Tibial nerve (tissue), 4 donors: ENCODE measurements around the gene DYNC1I1. TPM values are rescaled to one million over a fixed set of nuclear protein-coding genes. Genes with fewer than 3 reads are reported as not detected.

Source experiments
- DNase-seq, 2 donors: peaks; one replicate each; pipeline ENCODE4 v3.0.0-alpha.2; 2019; ENCODE audit warnings: low spot score in 2 of 2
- H3K27ac ChIP-seq, 4 donors: fragments of 200-600 bp; sonication (generic) in 3 of 4; one replicate each; pipeline ENCODE4 v1.5.1; 2017 to 2019; ENCODE audit warnings: mild to moderate bottlenecking in 1 of 4
- H3K27me3 ChIP-seq, 2 donors: fragments of 200-600 bp; sonication (generic) in 1 of 2; one replicate each; pipeline versions ENCODE4 v1.5.1 to v1.6.0; 2017 to 2019
- H3K36me3 ChIP-seq, 3 donors: fragments of 200-600 bp; sonication (generic); one replicate each; pipeline ENCODE4 v1.5.1; 2018 to 2019
- H3K4me1 ChIP-seq, 4 donors: fragments of 200-600 bp; sonication (generic) in 3 of 4; one replicate each; pipeline ENCODE4 v1.5.1; 2017 to 2019
- H3K4me3 ChIP-seq, 4 donors: fragments of 200-600 bp; sonication (generic) in 3 of 4; one replicate each; pipeline ENCODE4 v1.5.1; 2017 to 2019; ENCODE audit warnings: mild to moderate bottlenecking in 1 of 4, moderate library complexity in 1 of 4
- H3K9me3 ChIP-seq, 4 donors: fragments of 200-600 bp; sonication (generic) in 3 of 4; one replicate each; pipeline ENCODE4 v1.5.1; 2017 to 2019
- EP300 ChIP-seq, 2 donors: sonication (generic); formaldehyde crosslinking; IDR thresholded peaks; one replicate each; pipeline ENCODE4 v1.6.1; 2017; ENCODE audit warnings: antibody characterized with exemption in 2 of 2, mild to moderate bottlenecking in 1 of 2
- POLR2A ChIP-seq, 2 donors: fragments of 450-650 bp; IDR thresholded peaks; one replicate each; pipeline ENCODE4 v1.6.1; 2017; ENCODE audit warnings: antibody characterized with exemption in 2 of 2, mild to moderate bottlenecking in 2 of 2, moderate library complexity in 2 of 2
- WGBS, 2 donors: methylation state at CpG; one replicate each; pipeline ENCODE4 v1.1.5; 2018; 5-methylcytosine and 5-hydroxymethylcytosine counted together
- total RNA-seq, 4 donors: library from RNA; depleted of rRNA; stranded (reverse); fragments of >200 nt; gene quantifications; one replicate each; pipeline ENCODE4 v1.1.0, GENCODE V29; 2016
- TF ChIP-seq, protein P1 (sequence below), 5 experiments: fragments of 200-600 bp in 3 of 5; fragments of 450-650 bp in 2 of 5; sonication (generic) in 3 of 5; IDR thresholded peaks; one replicate each; pipeline ENCODE4 v1.5.1; 2016 to 2019; ENCODE audit warnings: antibody characterized with exemption in 5 of 5, mild to moderate bottlenecking in 3 of 5, moderate library complexity in 2 of 5

The DYNC1I1 gene
- total RNA-seq, 4 donors from 2014 or later, result 5.5 to 12.0 (median 9.8) TPM

DNA sequence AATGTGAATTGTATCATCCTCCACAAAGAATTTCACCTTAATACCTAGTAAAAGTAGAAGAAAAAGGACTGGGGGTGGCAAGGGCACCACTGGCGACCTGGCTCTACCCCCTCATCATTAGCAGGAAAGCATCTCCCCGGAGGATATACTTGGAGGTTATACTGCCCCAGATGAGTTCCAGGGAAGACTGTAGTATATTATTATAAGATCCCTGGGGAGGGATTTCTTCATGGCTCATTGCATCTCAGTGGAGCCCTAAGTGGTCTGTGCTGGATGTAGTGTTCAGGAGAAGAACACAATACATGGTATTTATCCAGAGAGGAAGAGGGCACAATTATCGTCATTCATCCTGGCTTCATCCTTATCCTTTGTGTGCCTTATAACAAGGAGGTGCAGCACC is 14.2 kb upstream of the DYNC1I1 start:
- H3K9me3 ChIP-seq, result peaks cover 0 to 12% (median 0%) of the 10 kb centered on the region in 4 donors
- TF ChIP-seq, protein P1, sequence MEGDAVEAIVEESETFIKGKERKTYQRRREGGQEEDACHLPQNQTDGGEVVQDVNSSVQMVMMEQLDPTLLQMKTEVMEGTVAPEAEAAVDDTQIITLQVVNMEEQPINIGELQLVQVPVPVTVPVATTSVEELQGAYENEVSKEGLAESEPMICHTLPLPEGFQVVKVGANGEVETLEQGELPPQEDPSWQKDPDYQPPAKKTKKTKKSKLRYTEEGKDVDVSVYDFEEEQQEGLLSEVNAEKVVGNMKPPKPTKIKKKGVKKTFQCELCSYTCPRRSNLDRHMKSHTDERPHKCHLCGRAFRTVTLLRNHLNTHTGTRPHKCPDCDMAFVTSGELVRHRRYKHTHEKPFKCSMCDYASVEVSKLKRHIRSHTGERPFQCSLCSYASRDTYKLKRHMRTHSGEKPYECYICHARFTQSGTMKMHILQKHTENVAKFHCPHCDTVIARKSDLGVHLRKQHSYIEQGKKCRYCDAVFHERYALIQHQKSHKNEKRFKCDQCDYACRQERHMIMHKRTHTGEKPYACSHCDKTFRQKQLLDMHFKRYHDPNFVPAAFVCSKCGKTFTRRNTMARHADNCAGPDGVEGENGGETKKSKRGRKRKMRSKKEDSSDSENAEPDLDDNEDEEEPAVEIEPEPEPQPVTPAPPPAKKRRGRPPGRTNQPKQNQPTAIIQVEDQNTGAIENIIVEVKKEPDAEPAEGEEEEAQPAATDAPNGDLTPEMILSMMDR (IDR thresholded peaks at IDR 0.05), result no peak
- TF ChIP-seq POLR2A (IDR thresholded peaks at IDR 0.05) (no peak), EP300 (IDR thresholded peaks at IDR 0.05) (no peak)
- no peak overlapping the region for H3K27ac ChIP-seq
- no peaks in the 10 kb centered on the region for H3K27me3 ChIP-seq
- no peaks in the 10 kb centered on the region for H3K4me1 ChIP-seq
- DNase-seq, result no peak
- WGBS, 2 donors, result 51 to 59% methylated on average over 3 of the region's 3 CpGs
- H3K36me3 ChIP-seq, result no peaks in the 10 kb centered on the region
- no peak overlapping the region for H3K4me3 ChIP-seq

DNA sequence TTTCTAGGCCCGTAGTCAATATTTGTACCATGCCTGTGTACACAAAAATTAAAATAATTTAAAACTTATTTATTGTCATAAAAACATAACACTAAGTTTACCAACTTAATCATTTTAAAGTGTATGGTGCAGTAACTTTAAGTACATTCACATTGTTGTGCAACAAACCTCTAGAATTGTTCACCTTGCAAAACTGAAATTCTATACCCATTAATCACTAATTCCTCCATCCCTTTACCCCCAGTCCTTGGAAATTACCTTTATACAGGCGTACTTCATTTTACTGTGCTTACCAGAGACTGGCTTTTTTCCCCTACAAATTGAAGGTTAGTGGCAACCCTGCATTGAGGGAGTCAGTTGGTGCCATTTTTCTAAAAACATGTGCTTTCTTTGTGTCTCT is 6.3 kb upstream of the DYNC1I1 start:
- TF ChIP-seq, protein P1 (IDR thresholded peaks at IDR 0.05), result no peak
- TF ChIP-seq POLR2A (IDR thresholded peaks at IDR 0.05) (no peak), EP300 (IDR thresholded peaks at IDR 0.05) (no peak)
- Histone ChIP-seq H3K9me3 (no peaks in the 10 kb centered on the region), H3K27me3 (no peaks in the 10 kb centered on the region), H3K4me3 (no peak overlapping the region), H3K4me1 (peaks cover 0 to 6% (median 0%) of the 10 kb centered on the region in 4 donors), H3K36me3 (no peaks in the 10 kb centered on the region), H3K27ac (no peak overlapping the region)
- no peak for DNase-seq
- 92 to 93% methylated on average over 2 of the region's 2 CpGs for WGBS, 2 donors

DNA sequence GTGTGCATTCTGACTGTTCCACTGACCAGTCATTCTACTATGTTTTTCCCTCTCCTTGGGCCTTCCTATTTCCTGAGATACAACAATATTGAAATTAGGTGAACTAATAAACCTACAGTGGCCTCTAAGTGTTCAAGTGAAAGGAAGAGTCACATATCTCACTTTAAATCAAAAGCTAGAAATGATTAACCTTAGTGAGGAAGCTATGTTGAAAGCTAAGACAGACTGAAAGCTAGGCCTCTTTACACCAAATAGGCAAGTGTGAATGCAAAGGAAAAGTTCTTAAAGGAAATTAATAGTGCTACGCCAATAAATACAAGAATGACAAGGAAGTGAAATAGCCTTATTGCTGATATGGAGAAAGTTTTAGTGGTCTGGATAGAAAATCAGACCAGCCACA is 5.7 kb upstream of the DYNC1I1 start:
- Histone ChIP-seq H3K36me3 (no peaks in the 10 kb centered on the region), H3K27me3 (no peaks in the 10 kb centered on the region), H3K27ac (no peak overlapping the region), H3K4me3 (no peak overlapping the region), H3K9me3 (no peaks in the 10 kb centered on the region), H3K4me1 (peaks cover 0 to 6% (median 0%) of the 10 kb centered on the region in 4 donors)
- TF ChIP-seq POLR2A (IDR thresholded peaks at IDR 0.05) (no peak), EP300 (IDR thresholded peaks at IDR 0.05) (no peak)
- TF ChIP-seq, protein P1 (IDR thresholded peaks at IDR 0.05), result no peak
- 86 to 94% methylated on average over 1 of the region's 1 CpG for WGBS, 2 donors
- no peak for DNase-seq

DNA sequence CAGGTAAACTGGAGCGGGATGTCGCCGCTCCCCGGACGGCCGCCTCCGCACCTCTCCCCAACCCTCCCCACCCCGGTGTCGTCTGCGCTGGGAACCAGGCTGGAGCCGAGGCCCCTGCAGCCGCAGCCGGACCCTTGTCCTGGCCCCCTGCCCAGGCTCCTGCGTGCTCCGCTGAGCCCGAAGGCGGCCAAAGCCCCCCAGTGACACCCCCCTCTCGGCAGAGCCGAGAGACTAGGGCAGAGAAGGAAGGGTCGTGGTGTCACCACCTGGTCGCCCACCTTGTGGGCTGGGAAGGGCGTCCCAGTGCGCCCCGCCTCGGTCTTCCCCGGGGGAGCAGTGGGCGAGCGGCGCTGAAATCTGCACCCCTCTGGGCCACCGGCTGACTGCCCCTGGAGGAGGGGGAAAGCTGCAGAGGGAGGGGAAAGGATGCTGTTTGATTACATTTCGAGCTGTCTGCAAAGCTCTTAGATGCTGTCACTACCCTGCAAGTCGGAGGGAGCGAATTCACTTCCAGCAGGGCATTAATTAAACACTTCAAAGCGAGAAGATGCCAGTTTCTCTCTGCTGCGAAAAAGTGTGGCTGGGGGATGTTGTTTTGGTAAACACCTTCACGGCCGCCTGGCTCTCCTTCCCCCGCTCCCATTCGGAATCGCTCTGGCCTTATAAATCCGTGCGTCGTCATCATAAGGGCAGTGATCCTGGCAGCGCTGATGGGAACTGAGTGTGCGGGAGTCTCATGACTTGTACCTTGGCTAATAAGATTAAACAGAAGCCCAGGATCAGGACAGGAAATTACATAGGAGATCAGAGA is 622 bp downstream of the DYNC1I1 start:
- peaks cover 0 to 19% (median 7%) of the 10 kb centered on the region in 4 donors for H3K4me1 ChIP-seq
- 19% methylated on average over 22 to 24 of the region's 45 CpGs for WGBS, 2 donors
- TF ChIP-seq, protein P1 (IDR thresholded peaks at IDR 0.05), result no peak
- TF ChIP-seq POLR2A (IDR thresholded peaks at IDR 0.05), result no peak
- no peak for TF ChIP-seq EP300 (IDR thresholded peaks at IDR 0.05)
- peak overlapping the region; percentile 42 to 84 (median 60) for H3K4me3 ChIP-seq
- peak overlapping the region in 2 of 4 donors; percentile 46 to 73 for H3K27ac ChIP-seq
- peak in 1 of 2 donors; percentile 62 for DNase-seq
- no peaks in the 10 kb centered on the region for H3K9me3 ChIP-seq
- H3K27me3 ChIP-seq, result peaks cover 0 to 5% of the 10 kb centered on the region in 2 donors
- H3K36me3 ChIP-seq, result no peaks in the 10 kb centered on the region

DNA sequence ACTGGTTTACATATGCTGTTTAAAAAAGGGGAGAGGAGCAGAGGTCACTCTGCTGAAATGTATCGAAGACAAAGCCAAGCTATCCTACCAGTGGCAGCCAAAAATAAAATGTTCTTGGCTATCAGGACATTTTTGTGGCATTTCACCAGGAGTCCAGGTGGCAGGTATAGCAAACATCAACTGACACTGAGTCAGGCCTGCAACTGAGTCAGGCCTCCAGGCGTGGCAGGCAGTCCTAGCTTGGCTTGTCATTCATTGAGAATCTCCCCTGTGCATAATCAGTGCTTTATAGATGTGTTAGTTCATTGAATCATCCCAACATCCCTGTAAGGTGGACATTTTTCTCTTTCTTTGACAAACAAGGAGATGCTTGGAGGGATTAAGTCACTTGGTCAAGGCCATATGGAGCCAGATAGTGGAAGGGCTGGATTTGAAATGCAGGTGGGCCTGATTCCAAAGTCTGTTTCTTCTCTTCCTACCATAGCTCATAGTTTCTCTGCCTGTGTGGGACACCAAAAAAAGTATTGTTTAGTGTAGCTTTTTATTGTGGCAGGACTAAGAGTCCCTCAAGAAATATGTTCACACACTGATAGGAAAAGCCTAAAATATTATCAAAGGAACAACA is 4.3 kb downstream of the DYNC1I1 start:
- H3K27me3 ChIP-seq, result peaks cover 0 to 5% of the 10 kb centered on the region in 2 donors
- H3K36me3 ChIP-seq, result no peaks in the 10 kb centered on the region
- H3K9me3 ChIP-seq, result no peaks in the 10 kb centered on the region
- no peak overlapping the region for H3K27ac ChIP-seq
- DNase-seq, result no peak
- peaks cover 0 to 13% (median 7%) of the 10 kb centered on the region in 4 donors for H3K4me1 ChIP-seq
- 90 to 94% methylated on average over 2 of the region's 2 CpGs for WGBS, 2 donors
- H3K4me3 ChIP-seq, result no peak overlapping the region
- TF ChIP-seq POLR2A (IDR thresholded peaks at IDR 0.05) (no peak), EP300 (IDR thresholded peaks at IDR 0.05) (no peak)
- TF ChIP-seq, protein P1 (IDR thresholded peaks at IDR 0.05), result no peak
